ENCODE measurements around the gene PKD1. TPM values are rescaled to one million over a fixed set of nuclear protein-coding genes. Genes with fewer than 3 reads are reported as not detected.

PKD1 gene
- total RNA-seq, 1 experiment from 2014 or later: 102 TPM

DNA sequence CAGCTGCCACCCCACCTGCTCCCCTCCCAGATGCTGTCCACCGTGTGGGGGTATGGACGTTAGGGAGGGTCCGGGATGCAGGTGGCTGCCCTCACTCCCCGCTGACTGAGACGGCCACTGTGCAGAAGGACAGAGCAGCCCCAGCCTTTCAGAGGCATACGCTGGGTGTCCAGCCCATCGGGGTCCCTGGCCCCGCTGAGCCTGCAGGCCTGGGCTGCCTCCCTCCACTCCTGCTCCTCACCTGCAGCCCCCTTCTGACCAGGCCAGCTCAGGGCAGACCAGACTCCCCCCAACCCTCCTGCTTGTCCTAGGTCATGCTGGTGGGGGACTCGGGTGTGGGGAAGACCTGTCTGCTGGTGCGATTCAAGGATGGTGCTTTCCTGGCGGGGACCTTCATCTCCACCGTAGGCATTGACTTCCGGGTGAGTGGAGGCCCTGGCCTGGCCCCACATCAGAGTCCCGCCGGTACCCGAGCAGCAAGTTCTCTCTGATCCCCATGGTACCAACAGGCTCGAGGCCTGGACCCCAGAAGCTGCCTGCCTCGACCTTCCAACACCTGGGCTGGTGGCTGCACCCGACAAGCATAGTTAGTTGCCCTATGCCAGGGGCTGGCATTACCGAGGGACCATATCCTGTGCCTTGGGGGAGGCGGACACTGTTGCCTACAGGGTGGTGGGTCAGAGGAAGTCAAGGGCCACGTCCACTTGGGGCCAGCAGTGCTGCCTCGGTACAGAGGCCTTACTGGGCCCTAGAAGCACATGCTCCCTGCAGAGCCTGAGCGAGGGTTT is 14.1 kb upstream of the PKD1 start (continued):
- TF ChIP-seq, protein P1, sequence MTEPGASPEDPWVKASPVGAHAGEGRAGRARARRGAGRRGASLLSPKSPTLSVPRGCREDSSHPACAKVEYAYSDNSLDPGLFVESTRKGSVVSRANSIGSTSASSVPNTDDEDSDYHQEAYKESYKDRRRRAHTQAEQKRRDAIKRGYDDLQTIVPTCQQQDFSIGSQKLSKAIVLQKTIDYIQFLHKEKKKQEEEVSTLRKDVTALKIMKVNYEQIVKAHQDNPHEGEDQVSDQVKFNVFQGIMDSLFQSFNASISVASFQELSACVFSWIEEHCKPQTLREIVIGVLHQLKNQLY (CRISPR knock-in tag; IDR thresholded peaks at IDR 0.05): peak; percentile 84; the same call in 1 of the 2 replicates
- TF ChIP-seq ESRRA (CRISPR knock-in tag; IDR thresholded peaks at IDR 0.05; ENCODE audit: borderline replicate concordance) (no peak), SP1 (CRISPR knock-in tag; conservative IDR thresholded peaks at IDR 0.05) (peak; percentile 21; the same call in 1 of the 2 replicates), EMX1 (CRISPR knock-in tag; IDR thresholded peaks at IDR 0.05) (peak; percentile 86; the same call in 1 of the 2 replicates), MXD4 (CRISPR knock-in tag; IDR thresholded peaks at IDR 0.05; ENCODE audit: borderline replicate concordance) (no peak), NFATC4 (CRISPR knock-in tag; IDR thresholded peaks at IDR 0.05) (peak; percentile 90), ZNF219 (CRISPR knock-in tag; IDR thresholded peaks at IDR 0.05; ENCODE audit: borderline replicate concordance) (no peak), TEAD4 (CRISPR knock-in tag; IDR thresholded peaks at IDR 0.05) (no peak), JAZF1 (CRISPR knock-in tag; IDR thresholded peaks at IDR 0.05) (no peak), ZNF671 (CRISPR knock-in tag; IDR thresholded peaks at IDR 0.05) (peak; percentile 81), NR1H2 (CRISPR knock-in tag; IDR thresholded peaks at IDR 0.05) (0 out of 2 replicates have a peak, but pooled peaks have one; percentile 10), TP53 (CRISPR knock-in tag; IDR thresholded peaks at IDR 0.05) (no peak)
- TF ChIP-seq, protein P2, sequence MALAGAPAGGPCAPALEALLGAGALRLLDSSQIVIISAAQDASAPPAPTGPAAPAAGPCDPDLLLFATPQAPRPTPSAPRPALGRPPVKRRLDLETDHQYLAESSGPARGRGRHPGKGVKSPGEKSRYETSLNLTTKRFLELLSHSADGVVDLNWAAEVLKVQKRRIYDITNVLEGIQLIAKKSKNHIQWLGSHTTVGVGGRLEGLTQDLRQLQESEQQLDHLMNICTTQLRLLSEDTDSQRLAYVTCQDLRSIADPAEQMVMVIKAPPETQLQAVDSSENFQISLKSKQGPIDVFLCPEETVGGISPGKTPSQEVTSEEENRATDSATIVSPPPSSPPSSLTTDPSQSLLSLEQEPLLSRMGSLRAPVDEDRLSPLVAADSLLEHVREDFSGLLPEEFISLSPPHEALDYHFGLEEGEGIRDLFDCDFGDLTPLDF (CRISPR knock-in tag; IDR thresholded peaks at IDR 0.05): no peak
- TF ChIP-seq, protein P3, sequence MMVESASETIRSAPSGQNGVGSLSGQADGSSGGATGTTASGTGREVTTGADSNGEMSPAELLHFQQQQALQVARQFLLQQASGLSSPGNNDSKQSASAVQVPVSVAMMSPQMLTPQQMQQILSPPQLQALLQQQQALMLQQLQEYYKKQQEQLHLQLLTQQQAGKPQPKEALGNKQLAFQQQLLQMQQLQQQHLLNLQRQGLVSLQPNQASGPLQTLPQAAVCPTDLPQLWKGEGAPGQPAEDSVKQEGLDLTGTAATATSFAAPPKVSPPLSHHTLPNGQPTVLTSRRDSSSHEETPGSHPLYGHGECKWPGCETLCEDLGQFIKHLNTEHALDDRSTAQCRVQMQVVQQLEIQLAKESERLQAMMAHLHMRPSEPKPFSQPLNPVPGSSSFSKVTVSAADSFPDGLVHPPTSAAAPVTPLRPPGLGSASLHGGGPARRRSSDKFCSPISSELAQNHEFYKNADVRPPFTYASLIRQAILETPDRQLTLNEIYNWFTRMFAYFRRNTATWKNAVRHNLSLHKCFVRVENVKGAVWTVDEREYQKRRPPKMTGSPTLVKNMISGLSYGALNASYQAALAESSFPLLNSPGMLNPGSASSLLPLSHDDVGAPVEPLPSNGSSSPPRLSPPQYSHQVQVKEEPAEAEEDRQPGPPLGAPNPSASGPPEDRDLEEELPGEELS (CRISPR knock-in tag; IDR thresholded peaks at IDR 0.05): peak; percentile 12; the same call in 1 of the 2 replicates
- TF ChIP-seq, protein P4, sequence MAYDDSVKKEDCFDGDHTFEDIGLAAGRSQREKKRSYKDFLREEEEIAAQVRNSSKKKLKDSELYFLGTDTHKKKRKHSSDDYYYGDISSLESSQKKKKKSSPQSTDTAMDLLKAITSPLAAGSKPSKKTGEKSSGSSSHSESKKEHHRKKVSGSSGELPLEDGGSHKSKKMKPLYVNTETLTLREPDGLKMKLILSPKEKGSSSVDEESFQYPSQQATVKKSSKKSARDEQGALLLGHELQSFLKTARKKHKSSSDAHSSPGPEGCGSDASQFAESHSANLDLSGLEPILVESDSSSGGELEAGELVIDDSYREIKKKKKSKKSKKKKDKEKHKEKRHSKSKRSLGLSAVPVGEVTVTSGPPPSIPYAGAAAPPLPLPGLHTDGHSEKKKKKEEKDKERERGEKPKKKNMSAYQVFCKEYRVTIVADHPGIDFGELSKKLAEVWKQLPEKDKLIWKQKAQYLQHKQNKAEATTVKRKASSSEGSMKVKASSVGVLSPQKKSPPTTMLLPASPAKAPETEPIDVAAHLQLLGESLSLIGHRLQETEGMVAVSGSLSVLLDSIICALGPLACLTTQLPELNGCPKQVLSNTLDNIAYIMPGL (CRISPR knock-in tag; IDR thresholded peaks at IDR 0.05): no peak; the same call in 1 of the 2 replicates
- TF ChIP-seq, protein P5, sequence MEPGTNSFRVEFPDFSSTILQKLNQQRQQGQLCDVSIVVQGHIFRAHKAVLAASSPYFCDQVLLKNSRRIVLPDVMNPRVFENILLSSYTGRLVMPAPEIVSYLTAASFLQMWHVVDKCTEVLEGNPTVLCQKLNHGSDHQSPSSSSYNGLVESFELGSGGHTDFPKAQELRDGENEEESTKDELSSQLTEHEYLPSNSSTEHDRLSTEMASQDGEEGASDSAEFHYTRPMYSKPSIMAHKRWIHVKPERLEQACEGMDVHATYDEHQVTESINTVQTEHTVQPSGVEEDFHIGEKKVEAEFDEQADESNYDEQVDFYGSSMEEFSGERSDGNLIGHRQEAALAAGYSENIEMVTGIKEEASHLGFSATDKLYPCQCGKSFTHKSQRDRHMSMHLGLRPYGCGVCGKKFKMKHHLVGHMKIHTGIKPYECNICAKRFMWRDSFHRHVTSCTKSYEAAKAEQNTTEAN (CRISPR knock-in tag; IDR thresholded peaks at IDR 0.05): no peak
- TF ChIP-seq, protein P6, sequence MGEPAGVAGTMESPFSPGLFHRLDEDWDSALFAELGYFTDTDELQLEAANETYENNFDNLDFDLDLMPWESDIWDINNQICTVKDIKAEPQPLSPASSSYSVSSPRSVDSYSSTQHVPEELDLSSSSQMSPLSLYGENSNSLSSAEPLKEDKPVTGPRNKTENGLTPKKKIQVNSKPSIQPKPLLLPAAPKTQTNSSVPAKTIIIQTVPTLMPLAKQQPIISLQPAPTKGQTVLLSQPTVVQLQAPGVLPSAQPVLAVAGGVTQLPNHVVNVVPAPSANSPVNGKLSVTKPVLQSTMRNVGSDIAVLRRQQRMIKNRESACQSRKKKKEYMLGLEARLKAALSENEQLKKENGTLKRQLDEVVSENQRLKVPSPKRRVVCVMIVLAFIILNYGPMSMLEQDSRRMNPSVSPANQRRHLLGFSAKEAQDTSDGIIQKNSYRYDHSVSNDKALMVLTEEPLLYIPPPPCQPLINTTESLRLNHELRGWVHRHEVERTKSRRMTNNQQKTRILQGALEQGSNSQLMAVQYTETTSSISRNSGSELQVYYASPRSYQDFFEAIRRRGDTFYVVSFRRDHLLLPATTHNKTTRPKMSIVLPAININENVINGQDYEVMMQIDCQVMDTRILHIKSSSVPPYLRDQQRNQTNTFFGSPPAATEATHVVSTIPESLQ (CRISPR knock-in tag; IDR thresholded peaks at IDR 0.05): no peak
- TF ChIP-seq, protein P7, sequence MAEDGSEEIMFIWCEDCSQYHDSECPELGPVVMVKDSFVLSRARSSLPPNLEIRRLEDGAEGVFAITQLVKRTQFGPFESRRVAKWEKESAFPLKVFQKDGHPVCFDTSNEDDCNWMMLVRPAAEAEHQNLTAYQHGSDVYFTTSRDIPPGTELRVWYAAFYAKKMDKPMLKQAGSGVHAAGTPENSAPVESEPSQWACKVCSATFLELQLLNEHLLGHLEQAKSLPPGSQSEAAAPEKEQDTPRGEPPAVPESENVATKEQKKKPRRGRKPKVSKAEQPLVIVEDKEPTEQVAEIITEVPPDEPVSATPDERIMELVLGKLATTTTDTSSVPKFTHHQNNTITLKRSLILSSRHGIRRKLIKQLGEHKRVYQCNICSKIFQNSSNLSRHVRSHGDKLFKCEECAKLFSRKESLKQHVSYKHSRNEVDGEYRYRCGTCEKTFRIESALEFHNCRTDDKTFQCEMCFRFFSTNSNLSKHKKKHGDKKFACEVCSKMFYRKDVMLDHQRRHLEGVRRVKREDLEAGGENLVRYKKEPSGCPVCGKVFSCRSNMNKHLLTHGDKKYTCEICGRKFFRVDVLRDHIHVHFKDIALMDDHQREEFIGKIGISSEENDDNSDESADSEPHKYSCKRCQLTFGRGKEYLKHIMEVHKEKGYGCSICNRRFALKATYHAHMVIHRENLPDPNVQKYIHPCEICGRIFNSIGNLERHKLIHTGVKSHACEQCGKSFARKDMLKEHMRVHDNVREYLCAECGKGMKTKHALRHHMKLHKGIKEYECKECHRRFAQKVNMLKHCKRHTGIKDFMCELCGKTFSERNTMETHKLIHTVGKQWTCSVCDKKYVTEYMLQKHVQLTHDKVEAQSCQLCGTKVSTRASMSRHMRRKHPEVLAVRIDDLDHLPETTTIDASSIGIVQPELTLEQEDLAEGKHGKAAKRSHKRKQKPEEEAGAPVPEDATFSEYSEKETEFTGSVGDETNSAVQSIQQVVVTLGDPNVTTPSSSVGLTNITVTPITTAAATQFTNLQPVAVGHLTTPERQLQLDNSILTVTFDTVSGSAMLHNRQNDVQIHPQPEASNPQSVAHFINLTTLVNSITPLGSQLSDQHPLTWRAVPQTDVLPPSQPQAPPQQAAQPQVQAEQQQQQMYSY (CRISPR knock-in tag; IDR thresholded peaks at IDR 0.05): 0 out of 2 replicates have a peak, but pooled peaks have one; percentile 1
- TF ChIP-seq, protein P8, sequence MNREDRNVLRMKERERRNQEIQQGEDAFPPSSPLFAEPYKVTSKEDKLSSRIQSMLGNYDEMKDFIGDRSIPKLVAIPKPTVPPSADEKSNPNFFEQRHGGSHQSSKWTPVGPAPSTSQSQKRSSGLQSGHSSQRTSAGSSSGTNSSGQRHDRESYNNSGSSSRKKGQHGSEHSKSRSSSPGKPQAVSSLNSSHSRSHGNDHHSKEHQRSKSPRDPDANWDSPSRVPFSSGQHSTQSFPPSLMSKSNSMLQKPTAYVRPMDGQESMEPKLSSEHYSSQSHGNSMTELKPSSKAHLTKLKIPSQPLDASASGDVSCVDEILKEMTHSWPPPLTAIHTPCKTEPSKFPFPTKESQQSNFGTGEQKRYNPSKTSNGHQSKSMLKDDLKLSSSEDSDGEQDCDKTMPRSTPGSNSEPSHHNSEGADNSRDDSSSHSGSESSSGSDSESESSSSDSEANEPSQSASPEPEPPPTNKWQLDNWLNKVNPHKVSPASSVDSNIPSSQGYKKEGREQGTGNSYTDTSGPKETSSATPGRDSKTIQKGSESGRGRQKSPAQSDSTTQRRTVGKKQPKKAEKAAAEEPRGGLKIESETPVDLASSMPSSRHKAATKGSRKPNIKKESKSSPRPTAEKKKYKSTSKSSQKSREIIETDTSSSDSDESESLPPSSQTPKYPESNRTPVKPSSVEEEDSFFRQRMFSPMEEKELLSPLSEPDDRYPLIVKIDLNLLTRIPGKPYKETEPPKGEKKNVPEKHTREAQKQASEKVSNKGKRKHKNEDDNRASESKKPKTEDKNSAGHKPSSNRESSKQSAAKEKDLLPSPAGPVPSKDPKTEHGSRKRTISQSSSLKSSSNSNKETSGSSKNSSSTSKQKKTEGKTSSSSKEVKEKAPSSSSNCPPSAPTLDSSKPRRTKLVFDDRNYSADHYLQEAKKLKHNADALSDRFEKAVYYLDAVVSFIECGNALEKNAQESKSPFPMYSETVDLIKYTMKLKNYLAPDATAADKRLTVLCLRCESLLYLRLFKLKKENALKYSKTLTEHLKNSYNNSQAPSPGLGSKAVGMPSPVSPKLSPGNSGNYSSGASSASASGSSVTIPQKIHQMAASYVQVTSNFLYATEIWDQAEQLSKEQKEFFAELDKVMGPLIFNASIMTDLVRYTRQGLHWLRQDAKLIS (CRISPR knock-in tag; IDR thresholded peaks at IDR 0.05; ENCODE audit: borderline replicate concordance): no peak
- TF ChIP-seq, protein P9, sequence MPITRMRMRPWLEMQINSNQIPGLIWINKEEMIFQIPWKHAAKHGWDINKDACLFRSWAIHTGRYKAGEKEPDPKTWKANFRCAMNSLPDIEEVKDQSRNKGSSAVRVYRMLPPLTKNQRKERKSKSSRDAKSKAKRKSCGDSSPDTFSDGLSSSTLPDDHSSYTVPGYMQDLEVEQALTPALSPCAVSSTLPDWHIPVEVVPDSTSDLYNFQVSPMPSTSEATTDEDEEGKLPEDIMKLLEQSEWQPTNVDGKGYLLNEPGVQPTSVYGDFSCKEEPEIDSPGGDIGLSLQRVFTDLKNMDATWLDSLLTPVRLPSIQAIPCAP (CRISPR knock-in tag; IDR thresholded peaks at IDR 0.05): no peak
